ENCODE results near the gene PTGIS.

GRCh38 chr20:49483696-49484123, 84.2 kb downstream of the PTGIS start:
- no peak for TF ChIP-seq POLR2A (IDR thresholded peaks at IDR 0.05; ENCODE audit: low read depth, low read length)
- TF ChIP-seq TAF1 (IDR thresholded peaks at IDR 0.05; ENCODE audit: borderline replicate concordance, low read depth, low read length): no peak
- TF ChIP-seq POLR2AphosphoS5 (IDR thresholded peaks at IDR 0.05; ENCODE audit: low read depth, low read length): no peak
